Body of pancreas (tissue), 4 donors: Measurements from ENCODE around the gene MARCHF4.

ENCODE experiments used
- CTCF ChIP-seq, 7 experiments: fragments of 450-650 bp in 4 of 7; fragments of 200-600 bp in 3 of 7; sonication (generic) in 3 of 7; IDR thresholded peaks; one replicate each; pipeline ENCODE4 v1.5.1; 2016 to 2019; ENCODE audit warnings: antibody characterized with exemption in 7 of 7
- POLR2A ChIP-seq, 3 donors: fragments of 450-650 bp; IDR thresholded peaks; one replicate each; pipeline ENCODE4 v1.6.1; 2016; ENCODE audit warnings: antibody characterized with exemption in 3 of 3, mild to moderate bottlenecking in 2 of 3

- TF ChIP-seq CTCF (IDR thresholded peaks at IDR 0.05) (no peak), POLR2A (IDR thresholded peaks at IDR 0.05) (no peak)
These were observed 13.2 kb upstream of the MARCHF4 start for GRCh38 chr2:216385478-216385877.
